Smooth muscle cell (in vitro differentiated cells): ENCODE results near the gene GRK5. TPM values are rescaled to one million over a fixed set of nuclear protein-coding genes. Genes with fewer than 3 reads are reported as not detected.

Experiments used
- DNase-seq: peaks from one replicate; lab custom pipeline; 2025; ENCODE audit not compliant: unreplicated experiment; lab: John Stamatoyannopoulos, UW
- H2AFZ ChIP-seq: fragments of 200-600 bp; sonication (generic); 2 replicates; pipeline ENCODE4 v1.6.0; 2016; ENCODE audit warnings: antibody characterized with exemption, low read depth, mild to moderate bottlenecking
- H3F3A ChIP-seq: fragments of 200-600 bp; sonication (generic); 2 replicates; pipeline ENCODE4 v1.6.0; 2017; ENCODE audit warnings: antibody characterized with exemption, low read depth
- H3K27ac ChIP-seq: fragments of 200-600 bp; sonication (generic); 2 replicates; pipeline ENCODE4 v1.5.1; 2016; ENCODE audit warnings: low read depth, mild to moderate bottlenecking
- H3K27me3 ChIP-seq: fragments of 200-600 bp; sonication (generic); 2 replicates; pipeline ENCODE4 v1.6.1; 2016; ENCODE audit warnings: low read depth, mild to moderate bottlenecking
- H3K36me3 ChIP-seq: fragments of 200-600 bp; sonication (generic); 2 replicates; pipeline ENCODE4 v1.5.1; 2016; ENCODE audit warnings: low read depth
- H3K4me1 ChIP-seq: fragments of 200-600 bp; sonication (generic); 2 replicates; pipeline ENCODE4 v1.5.1; 2016; ENCODE audit warnings: low read depth
- H3K4me2 ChIP-seq: fragments of 200-600 bp; sonication (generic); 2 replicates; pipeline ENCODE4 v1.6.0; 2016; ENCODE audit warnings: mild to moderate bottlenecking
- H3K4me3 ChIP-seq: fragments of 200-600 bp; sonication (generic); 2 replicates; pipeline ENCODE4 v1.5.1; 2016; ENCODE audit warnings: mild to moderate bottlenecking
- H3K79me2 ChIP-seq: fragments of 200-600 bp; sonication (generic); 2 replicates; pipeline ENCODE4 v1.6.0; 2016; ENCODE audit warnings: low read depth, mild to moderate bottlenecking
- H3K9ac ChIP-seq: fragments of 200-600 bp; sonication (generic); 2 replicates; pipeline ENCODE4 v1.6.0; 2016; ENCODE audit warnings: low read depth
- H3K9me3 ChIP-seq: fragments of 200-600 bp; sonication (generic); replicated peaks from 2 replicates; pipeline ENCODE4 v1.5.1; 2016; ENCODE audit warnings: low read depth
- H4K20me1 ChIP-seq: fragments of 200-600 bp; sonication (generic); 2 replicates; pipeline ENCODE4 v1.6.0; 2016; ENCODE audit warnings: low read depth
- WGBS: methylation state at CpG from one replicate; pipeline ENCODE4 v1.1.7; 2016; ENCODE audit warnings: low lambda C conversion rate; 5-methylcytosine and 5-hydroxymethylcytosine counted together
- polyA plus RNA-seq: library from polyadenylated mRNA; unstranded; fragments of >200 nt; fragmentation: Nextera tagmentation; extraction: Ambion mirVana; gene quantifications from 2 replicates; pipeline ENCODE4 v1.2.1, GENCODE V29; 2016
- total RNA-seq: library from RNA; depleted of rRNA; stranded (reverse); fragments of >200 nt; gene quantifications from 2 replicates; pipeline ENCODE4 v1.2.3, GENCODE V29; 2014
- TF ChIP-seq, protein P1 (sequence below): fragments of 200-600 bp; sonication (generic); IDR thresholded peaks from 2 replicates; pipeline ENCODE4 v1.5.1; 2017; ENCODE audit warnings: borderline replicate concordance, mild to moderate bottlenecking, antibody characterized with exemption; ENCODE audit not compliant: insufficient read depth, poor library complexity, severe bottlenecking

Gene GRK5
- total and polyA plus RNA-seq, 2 experiments from 2014 or later, result 4.4 to 5.2 TPM

DNA sequence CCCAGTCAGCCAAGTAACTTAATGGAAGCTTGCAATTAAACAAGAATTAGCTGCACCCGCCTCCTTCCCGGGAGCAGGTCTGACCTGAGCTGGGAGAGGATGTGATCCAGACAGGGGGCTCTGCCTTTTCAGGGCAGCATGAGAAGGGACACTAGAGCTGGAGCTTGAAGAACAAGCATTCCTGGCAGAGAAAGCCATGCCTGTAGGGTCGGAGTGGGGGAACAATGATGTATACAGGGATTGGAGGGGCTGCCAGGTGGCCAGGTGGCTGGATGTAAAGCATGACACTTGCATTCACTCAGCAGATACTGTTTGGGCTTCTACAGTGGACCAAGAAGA, 112.5 kb downstream of the GRK5 start:
- Histone ChIP-seq H3K27ac (no peak overlapping the region), H3K27me3 (no peaks in the 10 kb centered on the region), H3F3A (peaks cover 6% of the 10 kb centered on the region), H3K9ac (no peak overlapping the region), H3K4me2 (no peak overlapping the region), H3K9me3 (no peaks in the 10 kb centered on the region), H3K4me3 (no peak overlapping the region), H2AFZ (no peak overlapping the region), H3K79me2 (no peaks in the 10 kb centered on the region), H3K36me3 (no peaks in the 10 kb centered on the region), H4K20me1 (no peaks in the 10 kb centered on the region), H3K4me1 (peaks cover 39% of the 10 kb centered on the region)
- TF ChIP-seq, protein P1, sequence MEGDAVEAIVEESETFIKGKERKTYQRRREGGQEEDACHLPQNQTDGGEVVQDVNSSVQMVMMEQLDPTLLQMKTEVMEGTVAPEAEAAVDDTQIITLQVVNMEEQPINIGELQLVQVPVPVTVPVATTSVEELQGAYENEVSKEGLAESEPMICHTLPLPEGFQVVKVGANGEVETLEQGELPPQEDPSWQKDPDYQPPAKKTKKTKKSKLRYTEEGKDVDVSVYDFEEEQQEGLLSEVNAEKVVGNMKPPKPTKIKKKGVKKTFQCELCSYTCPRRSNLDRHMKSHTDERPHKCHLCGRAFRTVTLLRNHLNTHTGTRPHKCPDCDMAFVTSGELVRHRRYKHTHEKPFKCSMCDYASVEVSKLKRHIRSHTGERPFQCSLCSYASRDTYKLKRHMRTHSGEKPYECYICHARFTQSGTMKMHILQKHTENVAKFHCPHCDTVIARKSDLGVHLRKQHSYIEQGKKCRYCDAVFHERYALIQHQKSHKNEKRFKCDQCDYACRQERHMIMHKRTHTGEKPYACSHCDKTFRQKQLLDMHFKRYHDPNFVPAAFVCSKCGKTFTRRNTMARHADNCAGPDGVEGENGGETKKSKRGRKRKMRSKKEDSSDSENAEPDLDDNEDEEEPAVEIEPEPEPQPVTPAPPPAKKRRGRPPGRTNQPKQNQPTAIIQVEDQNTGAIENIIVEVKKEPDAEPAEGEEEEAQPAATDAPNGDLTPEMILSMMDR, result no peak
- no peak for DNase-seq
- 77% methylated on average over 3 of the region's 3 CpGs for WGBS

DNA sequence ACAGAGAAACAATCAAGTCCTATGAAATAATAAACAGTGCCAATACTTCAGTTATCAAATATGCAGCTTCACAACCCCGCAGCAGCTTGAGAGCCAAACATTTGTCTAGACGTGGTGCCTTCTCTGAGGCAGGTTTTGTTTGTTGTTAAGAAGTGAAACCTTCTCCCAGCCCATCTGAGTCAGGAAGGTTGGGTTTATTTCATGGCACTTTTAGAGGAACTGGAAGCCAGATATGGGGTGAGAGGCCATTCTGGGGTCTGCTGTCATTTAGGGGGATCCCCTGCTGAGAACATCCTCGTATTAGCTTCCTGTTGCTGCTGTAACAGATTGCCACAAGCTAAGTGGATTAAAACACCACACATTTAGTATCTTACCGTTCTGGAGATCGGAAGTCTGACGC, 113.6 kb downstream of the GRK5 start:
- peaks cover 30% of the 10 kb centered on the region for H3K4me1 ChIP-seq
- TF ChIP-seq, protein P1, result no peak
- no peak overlapping the region for H2AFZ ChIP-seq
- peaks cover 2% of the 10 kb centered on the region for H3F3A ChIP-seq
- no peak overlapping the region for H3K9ac ChIP-seq
- no peak overlapping the region for H3K4me2 ChIP-seq
- DNase-seq, result no peak
- H3K27ac ChIP-seq, result no peak overlapping the region
- H3K4me3 ChIP-seq, result no peak overlapping the region
- H3K79me2 ChIP-seq, result no peaks in the 10 kb centered on the region
- no peaks in the 10 kb centered on the region for H4K20me1 ChIP-seq
- H3K9me3 ChIP-seq, result no peaks in the 10 kb centered on the region
- no peaks in the 10 kb centered on the region for H3K27me3 ChIP-seq
- 84% methylated on average over 6 of the region's 6 CpGs for WGBS
- no peaks in the 10 kb centered on the region for H3K36me3 ChIP-seq

DNA sequence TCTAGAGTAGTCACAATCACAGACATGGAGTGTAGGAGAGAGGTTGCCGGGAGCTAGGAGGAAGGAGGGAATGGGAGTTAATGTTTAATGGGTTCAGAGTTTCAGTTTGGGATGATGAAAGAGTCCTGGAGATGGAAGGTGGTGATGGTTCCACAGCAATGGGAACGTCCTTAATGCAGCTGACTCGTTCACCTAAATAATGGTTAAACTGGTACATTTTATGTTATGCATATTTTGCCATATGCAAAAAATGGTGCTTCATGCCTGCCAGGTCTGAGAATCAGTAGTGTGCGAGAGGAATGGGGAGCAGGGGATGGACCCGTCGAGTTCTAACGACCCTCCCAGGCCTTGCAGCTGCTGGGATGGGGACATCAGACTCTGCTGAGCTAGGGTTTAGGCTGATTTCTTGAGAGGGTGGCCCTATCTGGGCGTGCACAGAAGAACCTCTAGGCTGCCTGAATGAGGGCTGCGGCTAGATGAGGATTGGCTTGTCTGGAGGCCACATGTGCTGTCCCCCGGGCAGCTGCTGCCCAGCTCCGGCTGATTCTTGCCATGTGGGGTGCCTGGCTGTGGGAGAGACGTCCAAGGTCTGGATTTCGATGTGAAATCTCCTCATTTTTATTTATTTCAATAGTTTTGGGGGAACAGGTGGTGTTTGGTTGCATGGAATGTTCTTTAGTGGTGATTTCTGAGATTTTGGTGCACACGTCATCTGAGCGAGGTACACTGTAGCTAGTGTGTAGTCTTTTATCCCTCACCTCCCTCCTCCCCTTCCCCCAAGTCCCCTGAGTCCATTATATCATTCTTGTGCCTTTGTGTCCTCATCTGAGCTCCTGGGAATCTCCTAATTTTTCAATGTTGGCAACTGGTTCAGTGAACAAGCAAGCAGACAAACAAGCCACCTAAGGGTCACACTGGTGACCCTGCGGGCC, 116.0 kb downstream of the GRK5 start:
- no peak overlapping the region for H3K27ac ChIP-seq

More for the DNA sequence above, 116.0 kb downstream of the GRK5 start:
- Histone ChIP-seq H3K4me1 (peaks cover 7% of the 10 kb centered on the region), H3K4me3 (no peak overlapping the region), H3K79me2 (no peaks in the 10 kb centered on the region), H2AFZ (no peak overlapping the region), H3K4me2 (no peak overlapping the region), H4K20me1 (no peaks in the 10 kb centered on the region), H3K27me3 (no peaks in the 10 kb centered on the region), H3K9ac (no peak overlapping the region), H3K9me3 (no peaks in the 10 kb centered on the region), H3K36me3 (no peaks in the 10 kb centered on the region), H3F3A (no peaks in the 10 kb centered on the region)
- 87% methylated on average over 16 of the region's 16 CpGs for WGBS
- TF ChIP-seq, protein P1, result no peak
- no peak for DNase-seq
